GM06990 (cell line): ENCODE results near the gene SDCCAG8.

ENCODE experiments used
- DNase-seq: peaks from one replicate; pipeline ENCODE4 v3.0.0-alpha.2; 2011; ENCODE audit not compliant: insufficient read length; ENCODE audit errors: extremely low read depth
- H3K27me3 ChIP-seq: replicated peaks from 2 replicates; pipeline ENCODE4 v1.6.0; 2011; ENCODE audit warnings: low read length; ENCODE audit not compliant: control insufficient read depth, insufficient read depth
- H3K36me3 ChIP-seq: 2 replicates; pipeline ENCODE4 v1.5.1; 2011; ENCODE audit warnings: low read length; ENCODE audit not compliant: control insufficient read depth, insufficient read depth
- H3K4me3 ChIP-seq: replicated peaks from 2 replicates; pipeline ENCODE4 v1.5.1; 2011; ENCODE audit warnings: low read depth, mild to moderate bottlenecking, control low read depth, low read length
- CTCF ChIP-seq: IDR thresholded peaks from 2 replicates; pipeline ENCODE4 v1.5.1; 2011; ENCODE audit warnings: low read length, control low read depth, mild to moderate bottlenecking, inconsistent platforms; ENCODE audit not compliant: insufficient read depth, poor library complexity, severe bottlenecking

The SDCCAG8 gene

GRCh38 chr1:243409284-243409683 is 153.4 kb downstream of the SDCCAG8 start:
- TF ChIP-seq CTCF = peak; percentile 48

GRCh38 chr1:243411472-243411871 is 155.6 kb downstream of the SDCCAG8 start:
- DNase-seq = no peak
- no peak for TF ChIP-seq CTCF
- Histone ChIP-seq H3K36me3 (no peaks in the 10 kb centered on the region; the same call in 1 of the 2 replicates), H3K4me3 (no peak overlapping the region), H3K27me3 (no peaks in the 10 kb centered on the region)

More at GRCh38 chr1:243409284-243409683, 153.4 kb downstream of the SDCCAG8 start:
- Histone ChIP-seq H3K4me3 (no peak overlapping the region), H3K27me3 (no peaks in the 10 kb centered on the region), H3K36me3 (no peaks in the 10 kb centered on the region)
- no peak for DNase-seq

- DNase-seq = no peak
- no peak for TF ChIP-seq CTCF
These were observed 157.8 kb downstream of the SDCCAG8 start for GRCh38 chr1:243413431-243414151.

GRCh38 chr1:243414152-243414494 is 158.3 kb downstream of the SDCCAG8 start:
- Histone ChIP-seq H3K36me3 (peaks cover 1% of the 10 kb centered on the region; the same call in 1 of the 2 replicates), H3K27me3 (no peaks in the 10 kb centered on the region), H3K4me3 (no peak overlapping the region)
- no peak for DNase-seq
- TF ChIP-seq CTCF = no peak

More at GRCh38 chr1:243413431-243414151, 157.8 kb downstream of the SDCCAG8 start:
- Histone ChIP-seq H3K27me3 (no peaks in the 10 kb centered on the region), H3K36me3 (no peaks in the 10 kb centered on the region; the same call in 1 of the 2 replicates), H3K4me3 (no peak overlapping the region)

- Histone ChIP-seq H3K36me3 (peaks cover 1% of the 10 kb centered on the region; the same call in 1 of the 2 replicates), H3K4me3 (no peak overlapping the region), H3K27me3 (no peaks in the 10 kb centered on the region)
- no peak for DNase-seq
- TF ChIP-seq CTCF = no peak
These were observed 160.0 kb downstream of the SDCCAG8 start for GRCh38 chr1:243415663-243416408.
